Renal pelvis (tissue), 4 donors: ENCODE results near the gene MRPL11. TPM values are rescaled to one million over a fixed set of nuclear protein-coding genes. Genes with fewer than 3 reads are reported as not detected.
"Not testable (repeated sequence)": the region's sequence is repeated elsewhere in the genome, so short reads cannot be mapped to it uniquely, and the experiment has no call there.

Source experiments
- DNase-seq: peaks from one replicate; pipeline ENCODE4 v3.0.0-alpha.2; 2013
- polyA plus RNA-seq, 3 donors: library from polyadenylated mRNA; unstranded; fragments of 120-200 nt; gene quantifications; one replicate each; pipeline ENCODE4 v1.2.1, GENCODE V29; 2013; ENCODE audit not compliant: insufficient read length in 3 of 3

The MRPL11 gene
- polyA plus RNA-seq, 3 donors = 65.9 to 89.6 (median 85.9) TPM

- DNase-seq = no peak
Measured at GRCh38 chr11:66472054-66472453, 33.4 kb upstream of the MRPL11 start.

GRCh38 chr11:66471142-66471541 is 32.5 kb upstream of the MRPL11 start:
- DNase-seq = no peak

GRCh38 chr11:66470015-66470414 is 31.4 kb upstream of the MRPL11 start:
- no peak for DNase-seq

GRCh38 chr11:66469441-66469840 is 30.8 kb upstream of the MRPL11 start:
- DNase-seq = no peak

GRCh38 chr11:66468691-66469090 is 30.0 kb upstream of the MRPL11 start:
- no peak for DNase-seq

GRCh38 chr11:66467756-66468155 is 29.1 kb upstream of the MRPL11 start:
- DNase-seq = no peak

- no peak for DNase-seq
Measured at GRCh38 chr11:66467034-66467659, 28.5 kb upstream of the MRPL11 start.

- DNase-seq = peak; percentile 91
Measured at GRCh38 chr11:66466225-66467033, 27.8 kb upstream of the MRPL11 start, which contains the start of gene PELI3. Gene PELI3 (plus strand): TSS chr11:66466905. CDS start chr11:66468129, 1,224 bp downstream.

- DNase-seq = no peak
Measured at GRCh38 chr11:66465373-66466224, 27.0 kb upstream of the MRPL11 start.

- DNase-seq = no peak
Measured at GRCh38 chr11:66464916-66465315, 26.3 kb upstream of the MRPL11 start.

- not testable (repeated sequence) for DNase-seq
Measured at GRCh38 chr11:66464116-66464515, 25.5 kb upstream of the MRPL11 start.

- no peak for DNase-seq
Measured at GRCh38 chr11:66462911-66463310, 24.3 kb upstream of the MRPL11 start.

GRCh38 chr11:66462010-66462409 is 23.4 kb upstream of the MRPL11 start:
- DNase-seq = no peak

- DNase-seq = no peak
Measured at GRCh38 chr11:66459138-66459778, 20.6 kb upstream of the MRPL11 start.

- DNase-seq = no peak
Measured at GRCh38 chr11:66457826-66458225, 19.2 kb upstream of the MRPL11 start.

GRCh38 chr11:66454828-66455227 is 16.2 kb upstream of the MRPL11 start:
- DNase-seq = no peak

- no peak for DNase-seq
Measured at GRCh38 chr11:66454247-66454646, 15.6 kb upstream of the MRPL11 start.

GRCh38 chr11:66451663-66452062 is 13.0 kb upstream of the MRPL11 start:
- DNase-seq = no peak

GRCh38 chr11:66450560-66450959 is 11.9 kb upstream of the MRPL11 start:
- no peak for DNase-seq

GRCh38 chr11:66448523-66448922 is 9.9 kb upstream of the MRPL11 start:
- DNase-seq = no peak

GRCh38 chr11:66447012-66447411 is 8.4 kb upstream of the MRPL11 start:
- no peak for DNase-seq

- no peak for DNase-seq
Measured at GRCh38 chr11:66443602-66444001, 5.0 kb upstream of the MRPL11 start.
